Ureter (tissue), 1 donor: Measurements from ENCODE around the gene LRRC19. TPM values are rescaled to one million over a fixed set of nuclear protein-coding genes. Genes with fewer than 3 reads are reported as not detected.

ENCODE experiments used
- DNase-seq: peaks from one replicate; pipeline ENCODE4 v3.0.0-alpha.2; 2020; ENCODE audit warnings: low spot score
- total RNA-seq: library from RNA; stranded (reverse); gene quantifications from one replicate; pipeline ENCODE4 v1.2.4, GENCODE V29; 2023
- donor health status: DM: yes; HTN: yes; CAD: no.

LRRC19 gene
- not detected for total RNA-seq

GRCh38 chr9:27005491-27005890, at the start of gene LRRC19:
LRRC19 (minus strand) TSS chr9:27005672; CDS start chr9:26999694, 5,978 bp downstream.
- no peak for DNase-seq

- DNase-seq: no peak
Measured at GRCh38 chr9:27054841-27055240, 49.4 kb upstream of the LRRC19 start.

GRCh38 chr9:27054125-27054524, 48.7 kb upstream of the LRRC19 start:
- no peak for DNase-seq

- DNase-seq: no peak
Measured at GRCh38 chr9:27053369-27054022, 48.0 kb upstream of the LRRC19 start.

GRCh38 chr9:27047136-27047535, 41.7 kb upstream of the LRRC19 start:
- no peak for DNase-seq

GRCh38 chr9:27043176-27043575, 37.7 kb upstream of the LRRC19 start:
- DNase-seq: no peak

GRCh38 chr9:27042476-27042875, 37.0 kb upstream of the LRRC19 start:
- DNase-seq: no peak

- DNase-seq: no peak
Measured at GRCh38 chr9:27041746-27042145, 36.3 kb upstream of the LRRC19 start.

- DNase-seq: no peak
Measured at GRCh38 chr9:27037499-27037898, 32.0 kb upstream of the LRRC19 start.

- DNase-seq: no peak
Measured at GRCh38 chr9:27033815-27034403, 28.4 kb upstream of the LRRC19 start.

- DNase-seq: no peak
Measured at GRCh38 chr9:27029186-27029585, 23.7 kb upstream of the LRRC19 start.

GRCh38 chr9:27022920-27023319, 17.4 kb upstream of the LRRC19 start:
- no peak for DNase-seq

- no peak for DNase-seq
Measured at GRCh38 chr9:27019589-27019988, 14.1 kb upstream of the LRRC19 start.

GRCh38 chr9:27003426-27004077, 1.9 kb downstream of the LRRC19 start:
- DNase-seq: no peak

GRCh38 chr9:26995810-26996209, 9.7 kb downstream of the LRRC19 start:
- DNase-seq: no peak

GRCh38 chr9:26983340-26983739, 22.1 kb downstream of the LRRC19 start:
- DNase-seq: no peak

GRCh38 chr9:26975728-26976707, 29.5 kb downstream of the LRRC19 start:
- DNase-seq: no peak

GRCh38 chr9:26974927-26975326, 30.5 kb downstream of the LRRC19 start:
- DNase-seq: no peak

GRCh38 chr9:26973989-26974388, 31.5 kb downstream of the LRRC19 start:
- DNase-seq: no peak

- no peak for DNase-seq
Measured at GRCh38 chr9:26971721-26972120, 33.8 kb downstream of the LRRC19 start.

- no peak for DNase-seq
Measured at GRCh38 chr9:26956860-26957233, 48.6 kb downstream of the LRRC19 start.
